GM12878 (cell line): ENCODE data around the gene TUBGCP2. TPM values are rescaled to one million over a fixed set of nuclear protein-coding genes. Genes with fewer than 3 reads are reported as not detected.

Experiments used
- BRCA1 ChIP-seq: IDR thresholded peaks from 2 replicates; pipeline ENCODE4 v1.6.1; 2011; ENCODE audit warnings: low read depth, low read length, improper control_type of control experiment
- EGR1 ChIP-seq, 2 experiments: IDR thresholded peaks; 1 replicate in 1 of 2; 2 replicates in 1 of 2; pipeline ENCODE4 v1.6.1; 2011 to 2012; ENCODE audit warnings: low read depth in 2 of 2, low read length in 2 of 2, borderline replicate concordance in 1 of 2, mild to moderate bottlenecking in 1 of 2, moderate library complexity in 1 of 2
- ESRRA ChIP-seq: IDR thresholded peaks from 2 replicates; pipeline ENCODE4 v1.6.1; 2012; ENCODE audit warnings: mild to moderate bottlenecking, low read length, improper control_type of control experiment
- EZH2 ChIP-seq: IDR thresholded peaks from 2 replicates; pipeline ENCODE4 v1.6.1; 2012; ENCODE audit warnings: low read depth, mild to moderate bottlenecking, control low read depth, inconsistent platforms, low read length, borderline replicate concordance; ENCODE audit not compliant: control insufficient read depth
- MXI1 ChIP-seq: fragments of 150-350 bp; IDR thresholded peaks from 2 replicates; pipeline ENCODE4 v1.6.1; 2011; ENCODE audit warnings: low read depth, mild to moderate bottlenecking, inconsistent platforms, low read length, improper control_type of control experiment
- NBN ChIP-seq: fragments of 450-650 bp; IDR thresholded peaks from 2 replicates; pipeline ENCODE4 v1.6.1; 2016
- NFXL1 ChIP-seq: fragments of 450-650 bp; IDR thresholded peaks from 2 replicates; pipeline ENCODE4 v1.6.1; 2017; ENCODE audit warnings: antibody characterized with exemption, mild to moderate bottlenecking, borderline replicate concordance
- PAX8 ChIP-seq: fragments of 450-650 bp; IDR thresholded peaks from 2 replicates; pipeline ENCODE4 v1.6.1; 2017; ENCODE audit warnings: mild to moderate bottlenecking, moderate library complexity
- RCOR1 ChIP-seq: conservative IDR thresholded peaks from 2 replicates; pipeline ENCODE4 v1.6.1; 2012; ENCODE audit warnings: low read depth, low read length, improper control_type of control experiment
- SKIL ChIP-seq: fragments of 450-650 bp; IDR thresholded peaks from 2 replicates; pipeline ENCODE4 v1.6.1; 2017; ENCODE audit warnings: mild to moderate bottlenecking, low read depth, inconsistent platforms; ENCODE audit not compliant: poor library complexity, severe bottlenecking
- SUPT20H ChIP-seq: IDR thresholded peaks from 2 replicates; pipeline ENCODE4 v1.6.1; 2011; ENCODE audit warnings: low read depth, mild to moderate bottlenecking, low read length, moderate library complexity, borderline replicate concordance; ENCODE audit not compliant: control insufficient read depth
- TCF12 ChIP-seq: IDR thresholded peaks from 2 replicates; pipeline ENCODE4 v1.6.1; 2011; ENCODE audit warnings: low read depth, mild to moderate bottlenecking, low read length
- ZNF622 ChIP-seq: fragments of 450-650 bp; IDR thresholded peaks from 2 replicates; pipeline ENCODE4 v1.6.1; 2017; ENCODE audit warnings: mild to moderate bottlenecking, inconsistent platforms
- polyA plus RNA-seq, 11 experiments: library from polyadenylated mRNA; depleted of rRNA in 4 of 11; unstranded in 6 of 11; stranded (reverse) in 5 of 11; fragments of >200 nt; fragmentation: Nextera tagmentation in 4 of 11; fragmentation: Illumina TruSeq in 1 of 11; extraction: Ambion mirVana in 4 of 11; extraction: Trizol in 1 of 11; gene quantifications; 1 replicate in 1 of 11; 2 replicates in 10 of 11; pipeline versions ENCODE4 v1.2.1 to v1.2.3, GENCODE V29; 2011 to 2016; ENCODE audit warnings: inconsistent platforms in 2 of 11, missing spikeins in 2 of 11, low read depth in 1 of 11
- total RNA-seq, 4 experiments: library from RNA; depleted of rRNA in 3 of 4; stranded (reverse); fragments of >200 nt in 3 of 4; fragmentation: Illumina TruSeq in 1 of 4; extraction: Trizol in 1 of 4; gene quantifications; 2 replicates each; pipeline versions ENCODE4 v1.2.1 to v1.2.3, GENCODE V29; 2013 to 2021
- TF ChIP-seq, protein P1 (sequence below): IDR thresholded peaks from 2 replicates; pipeline ENCODE4 v1.6.1; 2012; ENCODE audit warnings: low read length, inconsistent platforms
- TF ChIP-seq, protein P2 (sequence below): fragments of 150-350 bp; IDR thresholded peaks from 2 replicates; pipeline ENCODE4 v1.6.1; 2016; ENCODE audit warnings: low read depth, low read length
- TF ChIP-seq, protein P3 (sequence below): IDR thresholded peaks from 2 replicates; pipeline ENCODE4 v1.6.1; 2012; ENCODE audit warnings: low read depth, low read length, improper control_type of control experiment
- TF ChIP-seq, protein P4 (sequence below): IDR thresholded peaks from 2 replicates; pipeline ENCODE4 v1.6.1; 2011; ENCODE audit warnings: borderline replicate concordance, low read depth, mild to moderate bottlenecking, moderate library complexity, mixed read lengths, low read length; ENCODE audit not compliant: insufficient read depth; ENCODE audit errors: extremely low read length

TUBGCP2 gene
- total and polyA plus RNA-seq, 10 of the 15 experiments (the other 5 are each of a cell fraction or from before 2014, with no cell fraction given) = 4.8 to 47.1 (median 34.7) TPM

GRCh38 chr10:133357285-133358161 is 48.9 kb upstream of the TUBGCP2 start, which contains the start of gene FUOM (continued):
- TF ChIP-seq BRCA1 (no peak), EZH2 (no peak), ZNF622 (no peak), NBN (no peak), TCF12 (0 out of 2 replicates have a peak, but pooled peaks have one; percentile 23), RCOR1 (no peak), NFXL1 (no peak), ESRRA (no peak), EGR1 (IDR thresholded peaks at IDR 0.05; ENCODE audit: borderline replicate concordance in 1 of 2, low read depth in 2 of 2, low read length in 2 of 2) (peak; percentile 39 to 96), SUPT20H (no peak), PAX8 (no peak), MXI1 (peak; percentile 55), SKIL (no peak)
- TF ChIP-seq, protein P1, sequence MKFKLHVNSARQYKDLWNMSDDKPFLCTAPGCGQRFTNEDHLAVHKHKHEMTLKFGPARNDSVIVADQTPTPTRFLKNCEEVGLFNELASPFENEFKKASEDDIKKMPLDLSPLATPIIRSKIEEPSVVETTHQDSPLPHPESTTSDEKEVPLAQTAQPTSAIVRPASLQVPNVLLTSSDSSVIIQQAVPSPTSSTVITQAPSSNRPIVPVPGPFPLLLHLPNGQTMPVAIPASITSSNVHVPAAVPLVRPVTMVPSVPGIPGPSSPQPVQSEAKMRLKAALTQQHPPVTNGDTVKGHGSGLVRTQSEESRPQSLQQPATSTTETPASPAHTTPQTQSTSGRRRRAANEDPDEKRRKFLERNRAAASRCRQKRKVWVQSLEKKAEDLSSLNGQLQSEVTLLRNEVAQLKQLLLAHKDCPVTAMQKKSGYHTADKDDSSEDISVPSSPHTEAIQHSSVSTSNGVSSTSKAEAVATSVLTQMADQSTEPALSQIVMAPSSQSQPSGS = no peak
- TF ChIP-seq, protein P2, sequence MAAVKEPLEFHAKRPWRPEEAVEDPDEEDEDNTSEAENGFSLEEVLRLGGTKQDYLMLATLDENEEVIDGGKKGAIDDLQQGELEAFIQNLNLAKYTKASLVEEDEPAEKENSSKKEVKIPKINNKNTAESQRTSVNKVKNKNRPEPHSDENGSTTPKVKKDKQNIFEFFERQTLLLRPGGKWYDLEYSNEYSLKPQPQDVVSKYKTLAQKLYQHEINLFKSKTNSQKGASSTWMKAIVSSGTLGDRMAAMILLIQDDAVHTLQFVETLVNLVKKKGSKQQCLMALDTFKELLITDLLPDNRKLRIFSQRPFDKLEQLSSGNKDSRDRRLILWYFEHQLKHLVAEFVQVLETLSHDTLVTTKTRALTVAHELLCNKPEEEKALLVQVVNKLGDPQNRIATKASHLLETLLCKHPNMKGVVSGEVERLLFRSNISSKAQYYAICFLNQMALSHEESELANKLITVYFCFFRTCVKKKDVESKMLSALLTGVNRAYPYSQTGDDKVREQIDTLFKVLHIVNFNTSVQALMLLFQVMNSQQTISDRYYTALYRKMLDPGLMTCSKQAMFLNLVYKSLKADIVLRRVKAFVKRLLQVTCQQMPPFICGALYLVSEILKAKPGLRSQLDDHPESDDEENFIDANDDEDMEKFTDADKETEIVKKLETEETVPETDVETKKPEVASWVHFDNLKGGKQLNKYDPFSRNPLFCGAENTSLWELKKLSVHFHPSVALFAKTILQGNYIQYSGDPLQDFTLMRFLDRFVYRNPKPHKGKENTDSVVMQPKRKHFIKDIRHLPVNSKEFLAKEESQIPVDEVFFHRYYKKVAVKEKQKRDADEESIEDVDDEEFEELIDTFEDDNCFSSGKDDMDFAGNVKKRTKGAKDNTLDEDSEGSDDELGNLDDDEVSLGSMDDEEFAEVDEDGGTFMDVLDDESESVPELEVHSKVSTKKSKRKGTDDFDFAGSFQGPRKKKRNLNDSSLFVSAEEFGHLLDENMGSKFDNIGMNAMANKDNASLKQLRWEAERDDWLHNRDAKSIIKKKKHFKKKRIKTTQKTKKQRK = no peak
- TF ChIP-seq, protein P3, sequence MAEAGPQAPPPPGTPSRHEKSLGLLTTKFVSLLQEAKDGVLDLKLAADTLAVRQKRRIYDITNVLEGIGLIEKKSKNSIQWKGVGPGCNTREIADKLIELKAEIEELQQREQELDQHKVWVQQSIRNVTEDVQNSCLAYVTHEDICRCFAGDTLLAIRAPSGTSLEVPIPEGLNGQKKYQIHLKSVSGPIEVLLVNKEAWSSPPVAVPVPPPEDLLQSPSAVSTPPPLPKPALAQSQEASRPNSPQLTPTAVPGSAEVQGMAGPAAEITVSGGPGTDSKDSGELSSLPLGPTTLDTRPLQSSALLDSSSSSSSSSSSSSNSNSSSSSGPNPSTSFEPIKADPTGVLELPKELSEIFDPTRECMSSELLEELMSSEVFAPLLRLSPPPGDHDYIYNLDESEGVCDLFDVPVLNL = no peak
- TF ChIP-seq, protein P4, sequence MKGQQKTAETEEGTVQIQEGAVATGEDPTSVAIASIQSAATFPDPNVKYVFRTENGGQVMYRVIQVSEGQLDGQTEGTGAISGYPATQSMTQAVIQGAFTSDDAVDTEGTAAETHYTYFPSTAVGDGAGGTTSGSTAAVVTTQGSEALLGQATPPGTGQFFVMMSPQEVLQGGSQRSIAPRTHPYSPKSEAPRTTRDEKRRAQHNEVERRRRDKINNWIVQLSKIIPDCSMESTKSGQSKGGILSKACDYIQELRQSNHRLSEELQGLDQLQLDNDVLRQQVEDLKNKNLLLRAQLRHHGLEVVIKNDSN = no peak
